ENCODE data around the gene SKOR1.

The SKOR1 gene

GRCh38 chr15:67824976-67825880 lies at the start of gene SKOR1:
TSS of gene SKOR1 (plus strand) at chr15:67825509. CDS start at chr15:67825603, 94 bp downstream.
- DNase-seq (ENCODE audit: low spot score): no peak

GRCh38 chr15:67775998-67776397 lies 49.3 kb upstream of the SKOR1 start:
- DNase-seq (ENCODE audit: low spot score): no peak

- no peak for DNase-seq (ENCODE audit: low spot score)
Measured at GRCh38 chr15:67776600-67776999, 48.7 kb upstream of the SKOR1 start.

- DNase-seq (ENCODE audit: low spot score): no peak
Measured at GRCh38 chr15:67777071-67777470, 48.2 kb upstream of the SKOR1 start.

GRCh38 chr15:67777773-67778172 lies 47.5 kb upstream of the SKOR1 start:
- no peak for DNase-seq (ENCODE audit: low spot score)

GRCh38 chr15:67778968-67779548 lies 46.3 kb upstream of the SKOR1 start:
- DNase-seq (ENCODE audit: low spot score): no peak

GRCh38 chr15:67779549-67780111 lies 45.7 kb upstream of the SKOR1 start:
- DNase-seq (ENCODE audit: low spot score): no peak

- DNase-seq (ENCODE audit: low spot score): no peak
Measured at GRCh38 chr15:67781061-67781460, 44.2 kb upstream of the SKOR1 start.

- no peak for DNase-seq (ENCODE audit: low spot score)
Measured at GRCh38 chr15:67781907-67782690, 43.2 kb upstream of the SKOR1 start.

- no peak for DNase-seq (ENCODE audit: low spot score)
Measured at GRCh38 chr15:67782691-67782991, 42.7 kb upstream of the SKOR1 start.

GRCh38 chr15:67783303-67783702 lies 42.0 kb upstream of the SKOR1 start:
- DNase-seq (ENCODE audit: low spot score): no peak

- DNase-seq (ENCODE audit: low spot score): no peak
Measured at GRCh38 chr15:67784090-67784781, 41.1 kb upstream of the SKOR1 start.

GRCh38 chr15:67784856-67785430 lies 40.4 kb upstream of the SKOR1 start:
- DNase-seq (ENCODE audit: low spot score): no peak

GRCh38 chr15:67785431-67785830 lies 39.9 kb upstream of the SKOR1 start:
- DNase-seq (ENCODE audit: low spot score): no peak

GRCh38 chr15:67786646-67787045 lies 38.7 kb upstream of the SKOR1 start:
- DNase-seq (ENCODE audit: low spot score): no peak

- DNase-seq (ENCODE audit: low spot score): no peak
Measured at GRCh38 chr15:67788986-67789385, 36.3 kb upstream of the SKOR1 start.

GRCh38 chr15:67790610-67791319 lies 34.5 kb upstream of the SKOR1 start:
- no peak for DNase-seq (ENCODE audit: low spot score)

- DNase-seq (ENCODE audit: low spot score): no peak
Measured at GRCh38 chr15:67792250-67792942, 32.9 kb upstream of the SKOR1 start.

- DNase-seq (ENCODE audit: low spot score): no peak
Measured at GRCh38 chr15:67794832-67795574, 30.3 kb upstream of the SKOR1 start.
